GM18858 (cell line): Measurements from ENCODE around the gene UPF1.

Source experiments
- ATAC-seq: cut with Tn5 transposase; IDR thresholded peaks from one replicate; pipeline ENCODE4 v1.9.1; 2021; ENCODE audit not compliant: unreplicated experiment

UPF1 gene

DNA sequence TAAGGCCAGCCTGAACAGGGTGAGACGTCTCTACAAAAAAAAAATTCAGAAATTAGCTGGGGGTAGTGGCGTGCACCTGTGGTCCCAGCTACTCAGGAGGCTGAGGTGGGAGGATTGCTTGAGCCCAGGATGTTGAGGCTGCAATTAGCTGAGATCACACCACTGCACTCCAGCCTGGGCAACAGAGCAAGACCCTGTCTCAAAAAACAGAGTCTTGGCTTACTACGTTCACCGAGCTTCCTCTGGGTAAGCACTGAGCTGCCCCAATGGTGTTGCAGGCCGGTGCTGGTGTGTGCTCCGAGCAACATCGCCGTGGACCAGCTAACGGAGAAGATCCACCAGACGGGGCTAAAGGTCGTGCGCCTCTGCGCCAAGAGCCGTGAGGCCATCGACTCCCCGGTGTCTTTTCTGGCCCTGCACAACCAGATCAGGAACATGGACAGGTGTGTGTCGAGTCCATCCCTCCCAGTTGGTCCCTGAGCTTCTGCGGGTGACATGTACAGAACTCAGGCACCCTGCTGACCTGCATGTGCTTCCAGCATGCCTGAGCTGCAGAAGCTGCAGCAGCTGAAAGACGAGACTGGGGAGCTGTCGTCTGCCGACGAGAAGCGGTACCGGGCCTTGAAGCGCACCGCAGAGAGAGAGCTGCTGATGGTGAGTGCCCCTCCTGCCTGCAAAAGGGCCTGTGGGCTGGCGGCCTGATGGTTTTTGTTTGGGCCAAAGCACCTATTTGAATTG is 24.1 kb downstream of the UPF1 start:
- ATAC-seq: no peak

DNA sequence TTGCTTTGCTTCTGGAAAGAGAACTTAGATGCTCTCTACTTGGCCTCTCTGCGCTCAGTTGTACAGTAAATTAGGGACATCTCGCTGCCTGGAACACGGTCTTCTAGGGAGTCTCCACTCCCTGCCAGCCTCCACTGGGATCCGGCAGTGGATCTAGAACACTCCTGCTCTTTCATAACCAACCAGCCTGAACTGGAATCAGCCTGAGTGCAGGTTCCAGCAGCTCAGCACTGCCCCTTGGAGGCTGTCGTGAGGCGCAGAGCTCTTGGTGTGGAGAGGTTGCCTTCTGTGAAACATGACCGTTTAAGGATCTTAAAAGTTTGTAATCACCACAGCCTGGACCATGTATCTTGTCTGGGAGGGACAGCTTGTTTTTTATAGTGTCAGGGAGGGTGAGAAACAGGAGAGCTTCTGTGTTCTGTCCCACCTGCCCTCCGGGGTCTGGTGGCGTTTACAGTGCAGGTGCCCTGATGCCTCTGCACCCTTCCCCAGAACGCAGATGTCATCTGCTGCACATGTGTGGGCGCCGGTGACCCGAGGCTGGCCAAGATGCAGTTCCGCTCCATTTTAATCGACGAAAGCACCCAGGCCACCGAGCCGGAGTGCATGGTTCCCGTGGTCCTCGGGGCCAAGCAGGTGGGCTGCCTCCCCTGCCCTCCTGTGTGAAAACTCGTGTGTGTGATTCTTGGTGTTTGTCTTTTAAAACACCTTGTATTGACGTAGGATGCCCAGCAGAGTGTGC is 24.8 kb downstream of the UPF1 start:
- no peak for ATAC-seq

GRCh38 chr19:18857223-18857622 is 25.5 kb downstream of the UPF1 start:
- ATAC-seq: no peak

- ATAC-seq: no peak
Measured at GRCh38 chr19:18858906-18859646, 27.3 kb downstream of the UPF1 start.

- no peak for ATAC-seq
Measured at GRCh38 chr19:18859676-18860301, 28.0 kb downstream of the UPF1 start.

- ATAC-seq: no peak
Measured at GRCh38 chr19:18860302-18860700, 28.5 kb downstream of the UPF1 start.

DNA sequence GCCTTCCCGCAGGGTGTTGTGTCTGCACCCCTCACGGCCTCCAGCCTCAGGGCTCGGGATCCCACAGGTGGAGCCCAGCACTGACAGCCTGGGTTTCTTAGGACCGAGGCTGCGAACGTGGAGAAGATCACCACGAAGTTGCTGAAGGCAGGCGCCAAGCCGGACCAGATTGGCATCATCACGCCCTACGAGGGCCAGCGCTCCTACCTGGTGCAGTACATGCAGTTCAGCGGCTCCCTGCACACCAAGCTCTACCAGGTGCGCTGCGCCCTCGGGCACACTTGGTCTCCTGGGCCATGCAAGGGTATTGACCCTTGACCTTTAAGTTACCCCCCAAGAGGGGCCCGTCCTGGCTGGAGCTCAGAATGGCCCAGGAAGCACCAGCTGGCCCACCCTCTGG is 29.0 kb downstream of the UPF1 start:
- no peak for ATAC-seq

DNA sequence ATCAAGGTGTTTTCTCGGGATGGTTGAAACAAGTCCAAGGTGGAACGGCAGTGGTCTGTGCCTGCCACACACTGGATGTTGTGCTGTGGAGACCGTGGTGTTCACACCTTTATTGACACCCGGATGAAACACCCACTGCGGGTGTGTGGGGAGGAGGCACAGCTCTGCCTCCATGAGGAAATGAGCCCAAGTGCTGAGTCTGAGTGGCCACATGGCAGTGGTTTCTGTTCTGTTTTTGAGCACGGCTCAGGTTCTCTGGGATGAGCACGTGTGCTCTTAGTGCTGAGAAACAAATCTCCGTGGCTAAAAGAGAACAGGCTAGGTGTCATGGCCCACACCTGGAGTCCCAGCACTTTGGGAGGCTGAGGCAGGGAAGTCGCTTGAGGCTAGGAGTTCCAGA is 29.5 kb downstream of the UPF1 start:
- ATAC-seq: no peak

GRCh38 chr19:18861917-18862316 is 30.2 kb downstream of the UPF1 start:
- no peak for ATAC-seq

- ATAC-seq: no peak
Measured at GRCh38 chr19:18862976-18863842, 31.4 kb downstream of the UPF1 start.

- no peak for ATAC-seq
Measured at GRCh38 chr19:18863843-18864362, 32.1 kb downstream of the UPF1 start.

DNA sequence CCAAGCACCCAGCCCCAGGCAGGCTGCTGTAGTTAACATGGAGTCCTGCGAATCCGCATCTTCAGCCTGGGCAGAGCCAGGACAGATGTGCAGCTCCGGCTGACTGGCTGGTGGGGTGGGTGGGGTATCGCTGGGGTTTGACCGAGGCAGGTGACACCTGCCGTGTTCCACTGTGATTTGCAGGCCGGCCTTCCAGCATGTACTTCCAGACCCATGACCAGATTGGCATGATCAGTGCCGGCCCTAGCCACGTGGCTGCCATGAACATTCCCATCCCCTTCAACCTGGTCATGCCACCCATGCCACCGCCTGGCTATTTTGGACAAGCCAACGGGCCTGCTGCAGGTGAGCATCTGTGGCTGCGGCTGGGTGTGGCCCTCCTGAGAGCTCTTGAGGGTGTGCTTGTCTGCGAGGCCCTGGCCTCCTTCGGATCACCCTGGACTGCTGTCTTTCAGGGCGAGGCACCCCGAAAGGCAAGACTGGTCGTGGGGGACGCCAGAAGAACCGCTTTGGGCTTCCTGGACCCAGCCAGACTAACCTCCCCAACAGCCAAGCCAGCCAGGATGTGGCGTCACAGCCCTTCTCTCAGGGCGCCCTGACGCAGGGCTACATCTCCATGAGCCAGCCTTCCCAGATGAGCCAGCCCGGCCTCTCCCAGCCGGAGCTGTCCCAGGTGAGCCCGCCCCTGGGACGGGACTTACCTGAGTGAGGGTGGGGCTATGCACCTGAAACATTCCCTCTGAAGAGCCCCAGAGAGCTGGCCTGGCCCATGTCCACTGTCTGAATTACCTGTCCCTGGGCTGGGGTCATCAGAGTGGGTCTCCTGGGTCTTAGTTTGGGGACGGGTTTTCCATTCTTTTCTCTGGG is 33.6 kb downstream of the UPF1 start:
- ATAC-seq: no peak

- ATAC-seq: no peak
Measured at GRCh38 chr19:18865973-18866799, 34.4 kb downstream of the UPF1 start.

DNA sequence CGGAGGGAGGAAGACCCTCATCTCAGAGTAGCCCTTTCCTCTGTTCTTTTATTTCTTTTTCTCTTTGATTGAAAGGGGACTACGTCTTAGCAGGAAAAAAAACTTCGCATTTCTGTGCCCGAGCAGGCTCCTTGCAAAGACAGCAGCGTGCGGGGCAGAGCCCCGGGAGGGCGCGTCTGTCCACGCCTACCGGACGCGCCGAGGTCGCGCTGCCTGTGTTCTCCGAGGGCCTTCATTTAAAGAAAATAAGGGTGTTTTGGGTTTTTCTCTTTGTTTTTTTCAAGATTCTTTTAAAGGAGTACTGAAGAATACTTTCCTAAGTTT is 35.0 kb downstream of the UPF1 start:
- ATAC-seq: no peak

DNA sequence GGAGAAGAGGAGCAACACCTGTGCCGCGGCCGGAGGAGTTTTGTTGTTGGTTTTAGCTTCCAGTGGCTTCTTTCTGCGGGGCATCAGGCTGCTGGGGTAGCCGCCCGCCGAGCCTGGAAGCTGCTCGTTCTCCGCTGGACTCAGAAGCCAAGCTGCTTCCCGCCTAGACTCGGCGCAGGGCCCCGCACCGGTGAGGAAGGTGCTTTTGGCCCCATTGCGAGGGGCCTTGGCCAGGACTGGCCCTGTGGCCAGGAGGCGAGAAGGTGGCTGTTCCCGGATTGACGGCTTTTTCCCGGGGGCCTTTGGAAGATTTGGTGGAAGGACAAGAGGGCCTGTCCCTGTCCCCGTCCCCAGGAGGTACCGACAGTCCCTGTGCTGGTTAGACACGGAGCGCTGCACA is 35.4 kb downstream of the UPF1 start:
- ATAC-seq: no peak

DNA sequence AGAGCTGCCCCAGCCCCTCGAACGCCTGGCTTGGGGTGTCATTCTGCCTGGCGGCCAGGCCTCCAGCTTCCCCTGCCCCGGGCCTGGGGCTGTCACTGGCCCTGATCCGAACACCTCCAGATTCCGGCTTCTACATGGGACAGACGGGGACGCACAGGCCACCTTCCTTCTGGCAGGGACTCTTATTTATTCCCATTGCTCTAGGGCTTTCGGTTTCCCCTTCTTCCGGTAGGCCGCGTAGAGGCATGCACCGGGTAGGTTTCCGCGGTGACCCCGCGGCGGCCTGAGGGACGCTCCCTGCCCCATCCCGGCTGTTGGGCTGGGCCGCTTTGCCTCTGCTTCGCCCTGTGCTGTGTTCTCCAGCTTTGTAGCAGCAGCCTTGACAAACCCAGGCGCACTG is 36.0 kb downstream of the UPF1 start:
- ATAC-seq: no peak

DNA sequence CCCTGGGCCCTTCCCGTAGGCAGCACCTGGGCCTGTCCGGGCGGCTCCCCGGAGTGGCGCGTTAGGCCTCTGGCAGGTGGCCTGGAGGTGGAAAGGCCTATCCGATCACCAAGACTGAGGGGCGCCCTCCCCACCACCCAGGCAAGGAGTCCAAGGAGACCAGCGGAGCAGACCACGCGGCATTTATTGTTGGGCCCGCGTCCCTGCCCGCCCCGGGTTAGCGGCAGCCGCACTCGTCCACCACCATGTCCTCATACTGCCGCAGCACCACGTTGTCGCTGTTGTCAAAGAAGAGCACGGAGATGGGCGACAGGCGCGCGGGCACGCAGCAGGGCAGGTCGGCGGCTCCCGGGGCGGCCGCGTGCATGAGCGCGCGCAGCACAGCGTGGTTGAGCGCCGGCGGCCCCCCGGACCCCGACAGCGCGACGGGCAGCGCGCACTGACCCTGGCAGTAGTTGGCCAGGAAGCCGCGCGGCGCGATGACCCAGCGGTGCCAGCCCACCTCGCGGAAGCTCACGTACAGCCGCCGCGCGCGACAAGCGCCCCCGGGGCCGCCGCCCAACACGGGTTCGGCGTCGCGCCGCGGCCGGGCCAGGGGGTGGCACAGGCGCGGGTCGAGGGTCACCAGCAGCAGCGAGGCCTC is 36.7 kb downstream of the UPF1 start:
- no peak for ATAC-seq

- ATAC-seq: no peak
Measured at GRCh38 chr19:18869023-18869618, 37.4 kb downstream of the UPF1 start.
